H1 (cell line): ENCODE data around the gene JOSD2. TPM values are rescaled to one million over a fixed set of nuclear protein-coding genes. Genes with fewer than 3 reads are reported as not detected.

ENCODE experiments used
- CTCF ChIA-PET: fragments of 300-600 bp; sonication (Branson Sonifier 250); formaldehyde crosslinking; loops from one replicate; lab custom pipeline; 2021; ENCODE audit not compliant: partially characterized antibody; lab: Charles Lee
- POLR2A ChIA-PET: fragments of 300-600 bp; sonication (Branson Sonifier 250); formaldehyde crosslinking; loops from one replicate; lab custom pipeline; 2021; ENCODE audit warnings: inconsistent platforms; ENCODE audit not compliant: partially characterized antibody; lab: Charles Lee
- DNase-seq, 2 experiments: peaks; one replicate each; pipeline versions ENCODE4 v3.0.0 to v3.0.0-alpha.2; 2010 to 2022; ENCODE audit warnings: low spot score in 2 of 2, low read depth in 1 of 2, mixed read lengths in 1 of 2
- FAIRE-seq: peaks from 2 replicates; lab custom pipeline; 2011; peaks lifted over from hg19 to GRCh38; lab: Jason Lieb, UNC
- H2AFZ ChIP-seq: 2 replicates; pipeline ENCODE4 v1.8.1; 2012; ENCODE audit warnings: low read length, inconsistent platforms
- H2AK5ac ChIP-seq: 2 replicates; pipeline ENCODE4 v1.6.1; 2013; ENCODE audit warnings: low read depth, low read length
- H2BK120ac ChIP-seq: replicated peaks from 2 replicates; pipeline ENCODE3; 2013; ENCODE audit warnings: low read depth, low read length, inconsistent platforms
- H2BK12ac ChIP-seq: 2 replicates; pipeline ENCODE4 v1.6.1; 2013; ENCODE audit warnings: low read depth, low read length
- H2BK15ac ChIP-seq: 2 replicates; pipeline ENCODE4 v1.6.1; 2013; ENCODE audit warnings: low read length
- H2BK20ac ChIP-seq: 2 replicates; pipeline ENCODE4 v1.6.1; 2013; ENCODE audit warnings: low read length
- H2BK5ac ChIP-seq: 2 replicates; pipeline ENCODE4 v1.6.1; 2013; ENCODE audit warnings: low read depth, low read length
- H3K14ac ChIP-seq: 2 replicates; pipeline ENCODE4 v1.6.1; 2013; ENCODE audit warnings: inconsistent platforms; ENCODE audit not compliant: insufficient read length
- H3K18ac ChIP-seq: 2 replicates; pipeline ENCODE4 v1.6.1; 2013; ENCODE audit warnings: low read length; ENCODE audit errors: extremely low read depth
- H3K23ac ChIP-seq: 2 replicates; pipeline ENCODE4 v1.6.1; 2013; ENCODE audit warnings: inconsistent platforms; ENCODE audit not compliant: insufficient read length
- H3K23me2 ChIP-seq: 2 replicates; pipeline ENCODE4 v1.6.1; 2013; ENCODE audit warnings: low read depth, low read length
- H3K27ac ChIP-seq: 2 replicates; pipeline ENCODE4 v1.6.1; 2011; ENCODE audit warnings: low read depth, low read length, inconsistent platforms
- H3K27me3 ChIP-seq, 4 experiments: replicated peaks in 1 of 4; 1 replicate in 1 of 4; 2 replicates in 3 of 4; pipeline versions ENCODE4 v1.6.1 to v1.8.1; 2011 to 2013; ENCODE audit warnings: low read length in 3 of 4, mild to moderate bottlenecking in 3 of 4, inconsistent platforms in 2 of 4, mixed read lengths in 2 of 4, moderate library complexity in 1 of 4; ENCODE audit not compliant: control insufficient read depth in 3 of 4, insufficient read depth in 3 of 4; ENCODE audit errors: extremely low read depth in 1 of 4
- H3K36me3 ChIP-seq, 4 experiments: 2 replicates each; pipeline versions ENCODE4 v1.6.1 to v1.8.1; 2011 to 2013; ENCODE audit warnings: mild to moderate bottlenecking in 4 of 4, low read length in 3 of 4, moderate library complexity in 2 of 4, control low read depth in 1 of 4, inconsistent platforms in 1 of 4; ENCODE audit not compliant: insufficient read depth in 4 of 4, control insufficient read depth in 2 of 4
- H3K4ac ChIP-seq: replicated peaks from 2 replicates; pipeline ENCODE3; 2013; ENCODE audit warnings: low read length, low read depth, mixed read lengths, inconsistent platforms; ENCODE audit not compliant: insufficient read length
- H3K4me1 ChIP-seq, 4 experiments: replicated peaks in 1 of 4; 1 replicate in 1 of 4; 2 replicates in 3 of 4; pipeline versions ENCODE4 v1.6.1 to v1.8.1; 2011 to 2013; ENCODE audit warnings: low read length in 3 of 4, inconsistent platforms in 2 of 4, mixed read lengths in 1 of 4; ENCODE audit not compliant: insufficient read depth in 4 of 4, control insufficient read depth in 3 of 4
- H3K4me2 ChIP-seq, 2 experiments: 2 replicates each; pipeline versions ENCODE4 v1.6.1 to v1.8.1; 2011 to 2013; ENCODE audit warnings: low read depth in 2 of 2, low read length in 2 of 2, control low read depth in 1 of 2, inconsistent platforms in 1 of 2, mild to moderate bottlenecking in 1 of 2; ENCODE audit not compliant: insufficient read depth in 1 of 2
- H3K4me3 ChIP-seq, 4 experiments: fragments of 200-600, 300-600 bp in 1 of 4; sonication (generic), shearing (Covaris generic), sonication (Bioruptor Twin) in 1 of 4; 2 replicates each; pipeline versions ENCODE4 v1.5.1 to v1.8.1; 2011 to 2016; ENCODE audit warnings: low read length in 4 of 4, low read depth in 3 of 4, control low read depth in 2 of 4, inconsistent platforms in 2 of 4, mild to moderate bottlenecking in 2 of 4, mixed read lengths in 1 of 4, moderate library complexity in 1 of 4; ENCODE audit not compliant: insufficient read depth in 2 of 4; ENCODE audit errors: extremely low read depth in 1 of 4
- H3K56ac ChIP-seq: replicated peaks from 2 replicates; pipeline ENCODE3; 2013; ENCODE audit warnings: low read depth, mild to moderate bottlenecking, mixed read lengths, low read length, inconsistent platforms; ENCODE audit not compliant: insufficient read length
- H3K79me1 ChIP-seq: 2 replicates; pipeline ENCODE4 v1.6.1; 2013; ENCODE audit warnings: low read depth, low read length, control low read depth
- H3K79me2 ChIP-seq, 2 experiments: 2 replicates each; pipeline versions ENCODE4 v1.6.1 to v1.8.1; 2012 to 2013; ENCODE audit warnings: low read length in 2 of 2, mild to moderate bottlenecking in 2 of 2, inconsistent platforms in 1 of 2; ENCODE audit not compliant: insufficient read depth in 2 of 2, control insufficient read depth in 1 of 2
- H3K9ac ChIP-seq, 4 experiments: replicated peaks in 1 of 4; 1 replicate in 1 of 4; 2 replicates in 3 of 4; pipeline versions ENCODE4 v1.6.1 to v1.8.1; 2011 to 2013; ENCODE audit warnings: low read depth in 3 of 4, low read length in 3 of 4, control low read depth in 2 of 4, mild to moderate bottlenecking in 2 of 4, moderate library complexity in 2 of 4, inconsistent platforms in 1 of 4; ENCODE audit errors: extremely low read depth in 1 of 4
- H3K9me3 ChIP-seq, 2 experiments: 2 replicates each; pipeline versions ENCODE4 v1.6.1 to v1.8.1; 2012 to 2013; ENCODE audit warnings: mild to moderate bottlenecking in 2 of 2, moderate library complexity in 2 of 2, control low read depth in 1 of 2, inconsistent platforms in 1 of 2, low read depth in 1 of 2, low read length in 1 of 2, mixed read lengths in 1 of 2; ENCODE audit not compliant: insufficient read depth in 2 of 2
- H4K20me1 ChIP-seq, 2 experiments: replicated peaks in 1 of 2; 2 replicates each; pipeline versions ENCODE3 to v1.8.1; 2011 to 2013; ENCODE audit warnings: inconsistent platforms in 2 of 2, low read length in 2 of 2, mild to moderate bottlenecking in 1 of 2; ENCODE audit not compliant: insufficient read depth in 2 of 2, control insufficient read depth in 1 of 2
- H4K5ac ChIP-seq: 2 replicates; pipeline ENCODE4 v1.6.1; 2013; ENCODE audit warnings: low read length, low read depth, mixed read lengths, inconsistent platforms; ENCODE audit not compliant: insufficient read length
- H4K8ac ChIP-seq: 2 replicates; pipeline ENCODE4 v1.8.0; 2013; ENCODE audit warnings: mild to moderate bottlenecking, moderate library complexity, low read length, inconsistent platforms; ENCODE audit not compliant: insufficient read depth; ENCODE audit errors: extremely low read depth
- H4K91ac ChIP-seq: replicated peaks from 2 replicates; pipeline ENCODE3; 2013; ENCODE audit warnings: low read length, mixed read lengths, inconsistent platforms; ENCODE audit not compliant: insufficient read length
- CBX5 ChIP-seq: fragments of 300-800, 300-1000 bp; sonication (generic); IDR thresholded peaks from 2 replicates; pipeline ENCODE4 v1.7.1; 2016; ENCODE audit warnings: antibody characterized with exemption, low read length, low read depth
- CTBP2 ChIP-seq: IDR thresholded peaks from 2 replicates; pipeline ENCODE4 v1.7.0; 2011; ENCODE audit warnings: borderline replicate concordance, mild to moderate bottlenecking, moderate library complexity, mixed read lengths, low read length; ENCODE audit not compliant: insufficient read depth, insufficient read length
- HDAC2 ChIP-seq, 2 experiments: fragments of 300-600 bp in 1 of 2; sonication (generic) in 1 of 2; IDR thresholded peaks; 2 replicates each; pipeline ENCODE4 v1.6.1; 2011 to 2012; ENCODE audit warnings: low read depth in 2 of 2, low read length in 2 of 2, mild to moderate bottlenecking in 2 of 2, moderate library complexity in 2 of 2, borderline replicate concordance in 1 of 2, inconsistent platforms in 1 of 2
- KDM1A ChIP-seq: fragments of 200-600, 300-600 bp; sonication (generic); IDR thresholded peaks from 2 replicates; pipeline ENCODE4 v1.7.1; 2016; ENCODE audit warnings: mild to moderate bottlenecking, low read length, borderline replicate concordance
- KDM4A ChIP-seq: IDR thresholded peaks from one replicate; pipeline ENCODE4 v1.7.1; 2012; ENCODE audit warnings: low read depth, mild to moderate bottlenecking, moderate library complexity, low read length, inconsistent platforms; ENCODE audit not compliant: severe bottlenecking
- NANOG ChIP-seq: IDR thresholded peaks from 2 replicates; pipeline ENCODE4 v1.6.1; 2011; ENCODE audit warnings: low read length, low read depth, mild to moderate bottlenecking, inconsistent platforms; ENCODE audit not compliant: insufficient read depth, poor library complexity, severe bottlenecking
- POU5F1 ChIP-seq: IDR thresholded peaks from 2 replicates; pipeline ENCODE4 v1.6.1; 2011; ENCODE audit warnings: low read depth, mild to moderate bottlenecking, low read length, moderate library complexity
- SIX5 ChIP-seq: IDR thresholded peaks from 2 replicates; pipeline ENCODE4 v1.6.1; 2011; ENCODE audit warnings: mild to moderate bottlenecking, low read depth, low read length
- SP4 ChIP-seq: IDR thresholded peaks from 2 replicates; pipeline ENCODE4 v1.6.1; 2012; ENCODE audit warnings: low read length, inconsistent platforms
- TAF7 ChIP-seq: optimal IDR thresholded peaks from 2 replicates; pipeline ENCODE3; 2011; ENCODE audit warnings: low read depth, mild to moderate bottlenecking, inconsistent platforms, low read length, moderate library complexity, borderline replicate concordance
- WGBS, 2 experiments: shearing (Covaris generic) in 1 of 2; methylation state at CpG; one replicate each; pipeline versions ENCODE4 v1.1.6 to v1.1.7; 2013 to 2015; ENCODE audit warnings: low lambda C conversion rate in 2 of 2, mixed read lengths in 2 of 2, inconsistent platforms in 1 of 2, low coverage in 1 of 2, missing lambda C conversion rate in 1 of 2; ENCODE audit not compliant: insufficient replicate concordance in 2 of 2, insufficient coverage in 1 of 2, insufficient read length in 1 of 2; ENCODE audit errors: extremely low coverage in 1 of 2, missing lambda C conversion rate in 1 of 2; 5-methylcytosine and 5-hydroxymethylcytosine counted together
- polyA plus RNA-seq, 7 experiments: library from polyadenylated mRNA; depleted of rRNA in 3 of 7; stranded (reverse) in 5 of 7; unstranded in 2 of 7; fragments of >200 nt in 5 of 7; fragments of 200-250 nt in 2 of 7; gene quantifications; 1 replicate in 5 of 7; 2 replicates in 1 of 7; 4 replicates in 1 of 7; pipeline versions ENCODE4 v1.2.1 to v1.2.3, GENCODE V29; 2011 to 2013; ENCODE audit warnings: missing spikeins in 2 of 7, mixed read lengths in 2 of 7
- total RNA-seq: library from RNA; stranded (reverse); fragmentation: NEBNext Ultra II Directional; extraction: Animal tissue kit (Norgen Biotek cat#: 25700); gene quantifications from 2 replicates; pipeline ENCODE4 v1.2.1, GENCODE V29; 2021

JOSD2 gene
- total and polyA plus RNA-seq, 2 of the 8 experiments (the other 6 are each of a cell fraction or from before 2014, with no cell fraction given), result 1.9 to 6.6 TPM

GRCh38 chr19:50486823-50487515 is 24.0 kb downstream of the JOSD2 start:
- FAIRE-seq, result peak; percentile 84
- peaks cover 5 to 50% (median 34%) of the 10 kb centered on the region in 4 experiments for H3K27me3 ChIP-seq
- TF ChIP-seq KDM1A, result peak; percentile 85; the same call in 1 of the 2 replicates
- no peak for TF ChIP-seq KDM4A
- no peak for TF ChIP-seq HDAC2 (IDR thresholded peaks at IDR 0.05; ENCODE audit: borderline replicate concordance in 1 of 2, low read depth in 2 of 2, low read length in 2 of 2)
- TF ChIP-seq CBX5, result no peak
- TF ChIP-seq TAF7, result no peak
- peak; percentile 12 for TF ChIP-seq NANOG
- TF ChIP-seq SP4, result no peak
- TF ChIP-seq POU5F1, result peak; percentile 58; the same call in 1 of the 2 replicates
- TF ChIP-seq CTBP2, result no peak
- no peak for TF ChIP-seq SIX5

More at GRCh38 chr19:50486823-50487515, 24.0 kb downstream of the JOSD2 start:
- no peaks in the 10 kb centered on the region for H3K79me2 ChIP-seq
- H4K5ac ChIP-seq, result no peak overlapping the region
- no peak overlapping the region for H4K8ac ChIP-seq
- H3K56ac ChIP-seq, result no peak overlapping the region
- H3K9ac ChIP-seq, result no peak overlapping the region
- peaks cover 3% of the 10 kb centered on the region; the same call in 1 of the 2 replicates for H3K23me2 ChIP-seq
- H4K20me1 ChIP-seq, result peaks cover 0 to 1% of the 10 kb centered on the region in 2 experiments
- no peak overlapping the region for H3K23ac ChIP-seq
- peaks cover 20 to 23% of the 10 kb centered on the region in 2 experiments for H3K9me3 ChIP-seq
- no peak overlapping the region for H4K91ac ChIP-seq
- H3K4me1 ChIP-seq, result peaks cover 0 to 15% (median 6%) of the 10 kb centered on the region in 4 experiments; a peak in 4 of 7 replicates
- H3K79me1 ChIP-seq, result no peaks in the 10 kb centered on the region
- H2BK12ac ChIP-seq, result no peak overlapping the region
- H2AFZ ChIP-seq, result no peak overlapping the region
- H2BK20ac ChIP-seq, result no peak overlapping the region
- H2AK5ac ChIP-seq, result no peak overlapping the region
- H2BK15ac ChIP-seq, result no peak overlapping the region
- no peak overlapping the region for H3K14ac ChIP-seq
- DNase-seq, result peak; percentile 88 to 97
- no peak overlapping the region for H2BK120ac ChIP-seq
- H3K4me3 ChIP-seq, result no peak overlapping the region
- H3K18ac ChIP-seq, result no peak overlapping the region
- 75% methylated on average over 18 of the region's 18 CpGs; no CpG with 5 or more reads in 1 of the 2 experiments for WGBS, 2 experiments
- H3K27ac ChIP-seq, result no peak overlapping the region
- ChIA-PET POLR2A (interaction anchor here (0.7 to 1.6 kb wide), 11 partner anchors 9 to 307 kb away, joined by 3 to 5 read pairs (median 3); no protein-coding TSS in a partner anchor), CTCF (interaction anchor here (0.6 to 4.6 kb wide), 32 partner anchors 8 to 435 kb away, joined by 3 to 26 read pairs (median 5); no protein-coding TSS in a partner anchor)
- H2BK5ac ChIP-seq, result no peak overlapping the region
- peaks cover 0 to 16% (median 2%) of the 10 kb centered on the region in 4 experiments; a peak in 4 of 8 replicates for H3K36me3 ChIP-seq
- H3K4ac ChIP-seq, result no peak overlapping the region
- no peak overlapping the region for H3K4me2 ChIP-seq
